H1 (cell line): ENCODE data around the gene TMEM204. TPM values are rescaled to one million over a fixed set of nuclear protein-coding genes. Genes with fewer than 3 reads are reported as not detected.

Experiments used
- CHD7 ChIP-seq: fragments of 300-600 bp; sonication (generic); IDR thresholded peaks from 2 replicates; pipeline ENCODE4 v1.7.1; 2012; ENCODE audit warnings: low read length, moderate library complexity, mild to moderate bottlenecking, inconsistent platforms; ENCODE audit not compliant: insufficient replicate concordance
- HDAC2 ChIP-seq, 2 experiments: fragments of 300-600 bp in 1 of 2; sonication (generic) in 1 of 2; IDR thresholded peaks; 2 replicates each; pipeline ENCODE4 v1.6.1; 2011 to 2012; ENCODE audit warnings: low read depth in 2 of 2, low read length in 2 of 2, mild to moderate bottlenecking in 2 of 2, moderate library complexity in 2 of 2, borderline replicate concordance in 1 of 2, inconsistent platforms in 1 of 2
- MAFK ChIP-seq: IDR thresholded peaks from 2 replicates; pipeline ENCODE4 v1.6.1; 2012; ENCODE audit warnings: low read depth, mild to moderate bottlenecking, improper control_type of control experiment, low read length
- YY1 ChIP-seq: IDR thresholded peaks from 2 replicates; pipeline ENCODE4 v1.6.1; 2011; ENCODE audit warnings: low read depth, mild to moderate bottlenecking, low read length
- polyA plus RNA-seq, 7 experiments: library from polyadenylated mRNA; depleted of rRNA in 3 of 7; stranded (reverse) in 5 of 7; unstranded in 2 of 7; fragments of >200 nt in 5 of 7; fragments of 200-250 nt in 2 of 7; gene quantifications; 1 replicate in 5 of 7; 2 replicates in 1 of 7; 4 replicates in 1 of 7; pipeline versions ENCODE4 v1.2.1 to v1.2.3, GENCODE V29; 2011 to 2013; ENCODE audit warnings: missing spikeins in 2 of 7, mixed read lengths in 2 of 7
- total RNA-seq: library from RNA; stranded (reverse); fragmentation: NEBNext Ultra II Directional; extraction: Animal tissue kit (Norgen Biotek cat#: 25700); gene quantifications from 2 replicates; pipeline ENCODE4 v1.2.1, GENCODE V29; 2021

The TMEM204 gene
- total and polyA plus RNA-seq, 2 of the 8 experiments (the other 6 are each of a cell fraction or from before 2014, with no cell fraction given), result not detected

- TF ChIP-seq CHD7 (no peak), MAFK (no peak), YY1 (no peak), HDAC2 (IDR thresholded peaks at IDR 0.05; ENCODE audit: borderline replicate concordance in 1 of 2, low read depth in 2 of 2, low read length in 2 of 2) (no peak)
- TF ChIP-seq, all 59 proteins: peak for 0
Measured at GRCh38 chr16:1579214-1579613, 45.7 kb downstream of the TMEM204 start (continued).
